GM10266 (cell line): Measurements from ENCODE around the gene SHANK2.

Experiments
- DNase-seq: peaks from one replicate; pipeline ENCODE4 v3.0.0; 2012; ENCODE audit errors: extremely low spot score
- CTCF ChIP-seq: IDR thresholded peaks from 2 replicates; pipeline ENCODE4 v1.5.1; 2012; ENCODE audit warnings: mild to moderate bottlenecking, low read depth; ENCODE audit not compliant: control insufficient read depth, insufficient read depth; ENCODE audit errors: missing control alignments

Gene SHANK2

GRCh38 chr11:71221201-71221600 is 31.2 kb downstream of the SHANK2 start:
- DNase-seq: no peak
- TF ChIP-seq CTCF: no peak

- DNase-seq: no peak
- no peak for TF ChIP-seq CTCF
Observed at GRCh38 chr11:71218789-71219499, 33.4 kb downstream of the SHANK2 start.

- TF ChIP-seq CTCF: no peak
- no peak for DNase-seq
Observed at GRCh38 chr11:71215425-71215965, 36.9 kb downstream of the SHANK2 start.

GRCh38 chr11:71214553-71215424 is 37.6 kb downstream of the SHANK2 start:
- TF ChIP-seq CTCF: no peak

GRCh38 chr11:71213696-71214552 is 38.5 kb downstream of the SHANK2 start:
- DNase-seq: no peak
- TF ChIP-seq CTCF: no peak

More at GRCh38 chr11:71214553-71215424, 37.6 kb downstream of the SHANK2 start:
- no peak for DNase-seq

GRCh38 chr11:71212871-71213559 is 39.4 kb downstream of the SHANK2 start:
- TF ChIP-seq CTCF: no peak

More at GRCh38 chr11:71212871-71213559, 39.4 kb downstream of the SHANK2 start:
- DNase-seq: no peak
